Astrocyte of the cerebellum (primary cell): Measurements from ENCODE around the gene IGFN1.

Experiments
- DNase-seq: peaks from one replicate; pipeline ENCODE4 v3.0.0-alpha.2; 2011; ENCODE audit warnings: low read depth
- H3K4me3 ChIP-seq: 2 replicates; pipeline ENCODE4 v1.5.1; 2011; ENCODE audit warnings: mild to moderate bottlenecking, low read depth, low read length, moderate library complexity
- in situ Hi-C: cut with HindIII; loops from 2 replicates; pipeline ENCODE4 v1.10.0; 2017; ENCODE audit warnings: low sequenced_read_pairs
- TF ChIP-seq, protein P1 (sequence below): IDR thresholded peaks from 2 replicates; pipeline ENCODE4 v1.5.1; 2012; ENCODE audit warnings: low read length, low read depth, moderate library complexity, mild to moderate bottlenecking; ENCODE audit errors: missing control alignments

IGFN1 gene

DNA sequence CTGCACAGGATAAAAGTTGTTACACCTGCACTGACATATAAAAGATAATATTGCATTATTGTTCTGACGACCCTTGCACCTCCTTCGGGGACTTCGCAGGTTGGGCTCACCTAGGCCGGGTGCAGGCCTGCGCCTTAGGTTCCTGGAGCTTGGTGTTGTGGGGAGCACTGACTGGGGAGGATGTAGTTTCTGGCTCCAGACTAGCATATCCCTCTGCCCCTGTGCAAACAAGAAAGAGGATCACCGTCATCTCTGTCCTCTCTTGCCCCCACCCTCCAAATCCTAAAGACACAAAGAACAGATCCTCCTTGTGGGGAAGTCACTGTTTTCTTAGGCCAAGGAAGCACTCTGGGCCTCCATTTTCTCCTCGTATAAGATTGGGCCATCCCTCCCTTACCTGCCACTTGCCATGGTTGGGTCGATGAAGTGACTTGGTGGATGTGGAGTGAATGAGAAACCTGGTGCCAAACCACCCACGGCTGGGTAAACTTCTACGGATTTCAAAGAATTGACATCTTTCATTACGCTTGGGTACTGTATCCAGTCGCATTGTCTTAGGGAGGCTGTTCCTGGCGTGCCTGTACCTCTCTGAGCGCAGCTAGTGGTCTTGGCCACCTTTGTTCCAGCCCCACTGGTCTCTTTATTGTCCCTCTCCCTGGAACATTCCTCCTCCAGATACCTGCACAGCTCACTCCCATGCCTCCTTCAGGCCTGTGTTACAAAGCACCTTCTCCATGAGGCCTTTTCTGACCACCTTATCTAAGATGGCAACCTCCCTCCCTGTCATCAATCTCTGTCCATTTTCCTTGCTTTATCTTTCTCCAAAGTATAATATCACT lies 58.3 kb downstream of the IGFN1 start:
- no peak overlapping the region for H3K4me3 ChIP-seq
- in situ Hi-C loops = no loop called here
- no peak for DNase-seq
- TF ChIP-seq, protein P1, sequence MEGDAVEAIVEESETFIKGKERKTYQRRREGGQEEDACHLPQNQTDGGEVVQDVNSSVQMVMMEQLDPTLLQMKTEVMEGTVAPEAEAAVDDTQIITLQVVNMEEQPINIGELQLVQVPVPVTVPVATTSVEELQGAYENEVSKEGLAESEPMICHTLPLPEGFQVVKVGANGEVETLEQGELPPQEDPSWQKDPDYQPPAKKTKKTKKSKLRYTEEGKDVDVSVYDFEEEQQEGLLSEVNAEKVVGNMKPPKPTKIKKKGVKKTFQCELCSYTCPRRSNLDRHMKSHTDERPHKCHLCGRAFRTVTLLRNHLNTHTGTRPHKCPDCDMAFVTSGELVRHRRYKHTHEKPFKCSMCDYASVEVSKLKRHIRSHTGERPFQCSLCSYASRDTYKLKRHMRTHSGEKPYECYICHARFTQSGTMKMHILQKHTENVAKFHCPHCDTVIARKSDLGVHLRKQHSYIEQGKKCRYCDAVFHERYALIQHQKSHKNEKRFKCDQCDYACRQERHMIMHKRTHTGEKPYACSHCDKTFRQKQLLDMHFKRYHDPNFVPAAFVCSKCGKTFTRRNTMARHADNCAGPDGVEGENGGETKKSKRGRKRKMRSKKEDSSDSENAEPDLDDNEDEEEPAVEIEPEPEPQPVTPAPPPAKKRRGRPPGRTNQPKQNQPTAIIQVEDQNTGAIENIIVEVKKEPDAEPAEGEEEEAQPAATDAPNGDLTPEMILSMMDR = no peak

DNA sequence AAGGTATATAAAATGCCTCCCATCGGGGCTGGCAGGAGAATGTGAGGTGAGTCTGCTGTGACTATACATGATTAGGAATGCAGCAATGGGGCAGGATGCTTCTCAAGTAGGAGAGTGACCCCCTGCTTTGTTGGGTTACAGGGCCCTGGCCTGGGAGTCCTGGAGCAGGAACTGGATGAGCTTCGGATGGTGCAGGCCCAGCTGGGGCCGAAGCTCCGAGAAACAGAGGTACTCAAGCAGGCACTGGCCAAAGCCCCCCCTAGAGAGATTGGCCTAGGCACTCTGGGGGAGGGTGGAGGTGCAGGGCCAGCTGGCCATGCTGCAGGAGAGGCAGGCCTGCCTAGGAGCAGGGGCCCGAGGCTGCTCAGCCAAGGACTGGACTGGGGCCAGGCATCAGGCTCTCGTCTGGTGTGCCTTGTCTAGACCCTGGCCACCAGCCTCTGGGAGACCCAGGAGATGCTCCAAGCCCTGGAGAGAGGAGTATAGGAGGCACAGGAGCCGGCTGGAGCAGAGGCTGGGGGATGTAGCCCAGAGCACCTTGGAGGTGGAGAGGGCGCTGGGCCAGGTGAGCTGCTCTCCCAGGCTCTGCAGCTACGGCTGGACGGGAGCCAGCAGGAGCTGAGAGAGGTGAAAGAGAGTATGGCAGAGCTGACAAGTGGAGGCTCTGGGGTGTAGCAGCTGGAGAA lies 59.8 kb downstream of the IGFN1 start:
- DNase-seq = no peak
- TF ChIP-seq, protein P1 = no peak
- in situ Hi-C loops = no loop called here
- no peak overlapping the region for H3K4me3 ChIP-seq

DNA sequence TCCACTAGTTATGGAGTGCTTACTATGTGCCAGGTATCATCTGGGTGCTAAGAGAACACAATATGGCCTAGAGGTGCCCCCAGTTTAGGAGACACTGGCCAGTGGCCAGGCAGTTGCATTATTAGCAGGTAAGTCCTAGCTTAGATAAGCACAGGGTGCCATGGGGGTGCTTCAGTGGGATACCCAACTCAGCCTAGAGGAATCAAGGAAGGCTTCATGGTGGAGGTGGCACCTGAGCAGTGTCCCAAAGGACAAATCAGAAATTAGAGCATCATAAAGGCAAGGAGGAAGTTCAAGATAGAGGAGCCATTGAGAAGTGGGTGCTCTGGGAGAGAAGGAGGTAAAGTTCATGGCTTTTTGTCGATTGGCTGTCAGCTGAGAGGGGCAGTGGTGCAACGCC lies 60.8 kb downstream of the IGFN1 start:
- no peak for DNase-seq

DNA sequence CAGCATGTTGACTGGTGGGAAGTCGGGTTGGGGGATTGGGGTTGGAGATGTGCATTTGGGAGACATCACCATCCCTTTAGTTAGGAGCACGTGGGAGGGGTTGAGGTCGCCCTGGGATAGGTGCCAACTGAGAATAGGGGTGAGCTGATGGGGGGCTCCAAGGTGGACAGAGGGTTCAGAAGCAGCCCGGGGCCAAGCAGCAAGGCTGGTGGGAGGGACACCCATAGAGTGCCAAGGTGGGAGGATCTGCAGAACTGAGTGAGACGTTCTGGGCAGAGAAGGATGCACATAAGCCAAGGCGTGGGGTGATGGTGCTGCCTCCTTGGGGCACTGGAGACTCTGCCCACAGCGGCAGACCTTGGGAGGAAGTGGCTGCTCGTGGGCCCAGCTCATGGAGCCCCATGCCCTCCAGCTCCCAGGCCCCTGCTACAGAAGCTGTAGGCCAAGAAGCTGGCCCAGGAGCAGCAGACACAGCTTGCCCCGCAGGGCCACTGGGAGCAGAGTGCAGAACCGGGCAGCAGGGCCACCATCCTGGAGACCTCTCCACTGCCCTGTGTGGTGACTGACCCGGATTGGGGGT lies 61.3 kb downstream of the IGFN1 start:
- TF ChIP-seq, protein P1 = no peak
- in situ Hi-C loops = no loop called here
- no peak for DNase-seq
- H3K4me3 ChIP-seq = no peak overlapping the region

More for the DNA sequence above, 60.8 kb downstream of the IGFN1 start:
- TF ChIP-seq, protein P1 = no peak
- H3K4me3 ChIP-seq = no peak overlapping the region
- in situ Hi-C loops = no loop called here

DNA sequence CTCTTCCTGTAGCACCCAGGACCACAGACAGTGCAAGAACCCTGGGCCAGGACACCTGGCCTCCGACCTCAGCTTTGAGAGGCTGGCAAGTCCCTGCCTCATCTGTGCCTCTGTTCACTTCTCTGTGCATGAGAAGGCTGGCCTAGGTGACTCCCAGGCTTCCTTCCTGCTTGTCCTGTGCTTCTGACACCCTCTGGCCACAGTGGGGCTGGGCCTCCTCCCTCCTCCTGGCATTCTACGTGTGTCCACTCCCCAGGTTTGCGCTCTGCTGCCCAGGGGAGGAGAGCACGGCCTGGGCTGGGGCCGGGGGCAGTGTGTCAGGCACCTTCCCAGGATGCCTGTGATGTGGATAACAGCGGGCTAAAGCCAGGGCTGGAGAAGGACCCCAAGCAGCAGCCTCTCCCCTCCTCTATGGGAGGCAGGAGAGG lies 62.3 kb downstream of the IGFN1 start:
- TF ChIP-seq, protein P1 = no peak
- in situ Hi-C loops = no loop called here
- no peak overlapping the region for H3K4me3 ChIP-seq
- DNase-seq = no peak

DNA sequence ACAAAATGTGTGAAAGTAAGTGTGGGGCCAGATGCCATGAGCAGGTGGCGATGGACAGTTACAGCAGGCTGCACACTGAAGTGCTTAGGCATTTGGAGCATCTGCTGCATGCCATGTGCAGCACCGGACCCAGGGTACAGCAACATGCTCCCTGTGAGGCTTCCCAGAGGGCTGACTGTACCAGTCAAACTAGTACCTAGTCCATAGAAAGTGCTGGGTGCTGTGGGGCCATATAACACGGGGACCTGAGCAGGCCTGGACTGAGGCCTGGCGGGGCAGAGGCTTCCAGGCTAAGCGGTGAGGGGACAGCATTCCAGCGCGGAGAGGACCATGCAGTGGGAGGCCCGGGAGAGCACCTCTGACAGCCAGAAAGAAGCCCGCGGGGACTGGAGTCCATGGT lies 62.8 kb downstream of the IGFN1 start:
- H3K4me3 ChIP-seq = no peak overlapping the region
- DNase-seq = no peak
- in situ Hi-C loops = no loop called here
- TF ChIP-seq, protein P1 = no peak
